Posterior cingulate gyrus (tissue), 11 donors: ENCODE data around the gene PXYLP1.
A peak's percentile ranks its signal among the peaks of the same experiment; 100 is the strongest.
"Not testable (repeated sequence)": the region's sequence is repeated elsewhere in the genome, so short reads cannot be mapped to it uniquely, and the experiment has no call there.

ENCODE experiments used
- DNase-seq, 10 donors: peaks; one replicate each; pipeline versions ENCODE4 v3.0.0 to v3.0.0-alpha.2; 2020 to 2021; ENCODE audit warnings: mixed read lengths in 3 of 10
- intact Hi-C: fragments of 100-400 bp; cut with DNase I; formaldehyde crosslinking; loops from one replicate; pipeline ENCODE4 v1.15.1; 2023

Gene PXYLP1

GRCh38 chr3:141312354-141313092 lies 80.9 kb downstream of the PXYLP1 start:
- intact Hi-C loops, result loop anchor here (5.0 kb wide), 1 partner anchor 50 kb away; no protein-coding TSS in a partner anchor

DNA sequence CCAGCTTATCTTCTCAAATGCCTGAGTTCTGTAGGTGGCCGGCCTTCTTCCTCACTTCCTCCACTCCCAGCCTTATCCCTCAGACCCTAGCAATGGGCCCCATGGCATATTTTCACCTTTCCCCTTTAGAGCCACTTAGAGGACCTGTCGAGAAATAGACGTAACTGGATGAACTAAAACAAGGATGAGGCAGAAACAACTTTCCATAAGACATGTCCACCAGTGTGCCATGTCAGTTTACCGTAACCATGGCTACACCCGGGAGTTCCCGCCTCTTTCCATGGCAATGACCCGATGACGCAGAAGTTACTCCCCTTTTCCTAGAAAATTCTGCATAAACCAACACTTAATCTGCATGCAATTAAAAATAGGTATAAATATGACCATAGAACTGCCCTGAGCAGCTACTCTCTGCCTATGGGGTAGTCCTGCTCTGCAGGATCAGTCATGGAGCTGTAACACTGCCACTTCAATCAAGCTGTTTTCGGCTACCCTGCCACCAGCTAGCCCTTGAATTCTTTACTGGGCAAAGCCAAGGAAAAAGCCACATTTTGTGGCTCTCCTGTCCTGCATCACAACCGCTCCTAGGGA lies 81.6 kb downstream of the PXYLP1 start:
- intact Hi-C loops, result loop anchor here (5.0 kb wide), 1 partner anchor 49 kb away; no protein-coding TSS in a partner anchor
- no peak for DNase-seq

More at GRCh38 chr3:141312354-141313092, 80.9 kb downstream of the PXYLP1 start:
- DNase-seq, result peak in 1 of 10 donors; percentile 68

GRCh38 chr3:141314415-141314814 lies 82.8 kb downstream of the PXYLP1 start:
- intact Hi-C loops, result loop anchor here (5.0 kb wide), 1 partner anchor 48 kb away; no protein-coding TSS in a partner anchor
- not testable (repeated sequence) for DNase-seq

- intact Hi-C loops, result no loop called here
- no peak for DNase-seq
Measured at GRCh38 chr3:141316851-141317250, 85.2 kb downstream of the PXYLP1 start.

DNA sequence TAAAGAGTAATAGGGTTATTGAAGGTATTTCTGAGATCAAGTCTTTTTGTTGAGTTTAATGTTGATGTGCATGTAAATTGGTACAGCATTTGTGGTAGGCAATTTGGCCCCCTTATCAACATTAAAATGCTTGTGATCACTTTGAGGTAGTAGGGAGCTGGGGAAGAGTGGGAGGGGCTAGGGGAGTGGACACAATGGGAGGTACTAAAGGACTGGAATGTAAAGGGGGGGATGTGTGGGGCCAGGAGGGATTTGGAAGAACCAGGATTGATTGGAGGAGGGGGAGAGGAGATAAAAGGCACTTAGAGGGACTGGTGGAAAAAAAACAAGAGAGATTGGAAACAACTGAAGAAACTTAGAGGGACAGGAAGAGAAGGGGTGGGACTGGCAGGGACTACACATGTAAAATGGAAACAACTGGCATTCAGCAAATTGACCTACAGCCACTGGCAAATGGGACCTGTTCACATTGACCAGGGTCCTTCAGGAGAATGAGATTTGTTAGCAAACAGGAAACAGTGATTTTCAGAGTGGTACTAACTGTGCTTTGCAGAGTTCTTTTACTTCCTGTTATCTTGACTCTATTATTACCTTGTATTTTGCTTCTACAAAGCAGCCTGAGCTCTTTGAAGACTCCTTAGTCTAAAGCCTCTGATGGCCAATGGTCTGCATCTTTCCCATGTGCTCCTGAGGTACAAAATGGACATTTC lies 88.9 kb downstream of the PXYLP1 start:
- intact Hi-C loops, result no loop called here
- DNase-seq, result no peak

DNA sequence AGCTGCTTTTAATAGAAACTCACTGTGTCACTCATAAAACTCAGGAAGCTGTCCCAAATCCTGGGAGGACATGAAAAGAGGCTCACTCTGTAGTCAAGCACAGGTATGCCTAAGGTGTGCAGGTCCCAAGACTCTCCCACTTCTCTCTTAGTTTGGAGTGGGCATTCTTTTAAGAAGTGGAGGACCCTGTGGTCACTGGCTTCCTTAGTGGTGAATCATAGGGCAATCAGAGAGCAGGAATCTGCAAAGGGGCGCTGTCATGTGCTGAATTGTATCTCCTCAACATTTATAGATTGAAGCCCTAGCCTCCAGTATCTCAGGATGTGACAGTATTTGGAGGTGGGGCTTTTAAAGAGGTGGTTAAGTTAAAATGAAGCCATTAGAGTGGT lies 89.5 kb downstream of the PXYLP1 start:
- intact Hi-C loops, result no loop called here

GRCh38 chr3:141323936-141324704 lies 92.5 kb downstream of the PXYLP1 start:
- DNase-seq, result no peak
- intact Hi-C loops, result no loop called here

More for the DNA sequence above, 89.5 kb downstream of the PXYLP1 start:
- DNase-seq, result no peak

DNA sequence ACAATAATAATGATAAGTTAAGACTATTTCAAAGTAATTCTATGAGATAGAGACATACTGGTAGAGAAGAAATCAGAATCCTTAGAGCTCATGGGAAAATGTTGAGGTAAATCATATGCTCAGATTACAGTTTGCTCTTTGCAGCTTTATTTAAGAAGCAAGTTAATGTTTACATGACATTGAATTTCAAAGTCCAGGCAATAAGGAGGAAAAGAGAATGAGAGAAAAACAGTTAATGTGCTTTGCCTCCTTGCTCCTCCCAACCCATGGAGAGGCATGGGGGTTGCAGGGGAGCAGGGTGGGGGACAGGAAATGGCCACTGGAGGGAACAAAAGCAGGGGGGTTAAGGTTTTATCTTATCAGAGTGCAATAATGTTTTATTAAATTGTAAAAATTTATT lies 94.5 kb downstream of the PXYLP1 start:
- intact Hi-C loops, result no loop called here
- no peak for DNase-seq

GRCh38 chr3:141326626-141327025 lies 95.0 kb downstream of the PXYLP1 start:
- intact Hi-C loops, result no loop called here
- DNase-seq, result no peak

GRCh38 chr3:141328286-141329166 lies 96.9 kb downstream of the PXYLP1 start:
- intact Hi-C loops, result no loop called here
- DNase-seq, result no peak

DNA sequence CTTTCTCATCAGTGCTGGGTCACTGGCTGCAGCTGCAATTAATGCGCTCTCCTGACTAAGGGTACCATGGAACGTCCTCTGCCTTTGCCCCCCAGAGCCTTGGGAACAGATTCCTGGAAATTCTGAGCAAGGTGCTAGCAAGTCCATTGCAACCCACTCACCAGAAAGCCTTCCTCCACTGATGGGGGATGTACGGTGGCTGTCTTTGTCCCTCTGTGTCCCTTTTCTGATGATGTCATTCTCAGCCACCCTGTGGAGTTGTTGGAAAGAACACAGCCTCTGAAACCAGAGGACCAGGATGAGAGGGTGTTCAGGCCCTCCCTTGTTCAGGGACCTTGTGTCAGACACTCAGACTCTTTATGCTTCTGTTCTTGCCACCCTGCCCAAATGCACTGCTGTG lies 98.6 kb downstream of the PXYLP1 start:
- DNase-seq, result no peak
- intact Hi-C loops, result no loop called here

- intact Hi-C loops, result no loop called here
Measured at GRCh38 chr3:141330718-141331376, 99.2 kb downstream of the PXYLP1 start.

DNA sequence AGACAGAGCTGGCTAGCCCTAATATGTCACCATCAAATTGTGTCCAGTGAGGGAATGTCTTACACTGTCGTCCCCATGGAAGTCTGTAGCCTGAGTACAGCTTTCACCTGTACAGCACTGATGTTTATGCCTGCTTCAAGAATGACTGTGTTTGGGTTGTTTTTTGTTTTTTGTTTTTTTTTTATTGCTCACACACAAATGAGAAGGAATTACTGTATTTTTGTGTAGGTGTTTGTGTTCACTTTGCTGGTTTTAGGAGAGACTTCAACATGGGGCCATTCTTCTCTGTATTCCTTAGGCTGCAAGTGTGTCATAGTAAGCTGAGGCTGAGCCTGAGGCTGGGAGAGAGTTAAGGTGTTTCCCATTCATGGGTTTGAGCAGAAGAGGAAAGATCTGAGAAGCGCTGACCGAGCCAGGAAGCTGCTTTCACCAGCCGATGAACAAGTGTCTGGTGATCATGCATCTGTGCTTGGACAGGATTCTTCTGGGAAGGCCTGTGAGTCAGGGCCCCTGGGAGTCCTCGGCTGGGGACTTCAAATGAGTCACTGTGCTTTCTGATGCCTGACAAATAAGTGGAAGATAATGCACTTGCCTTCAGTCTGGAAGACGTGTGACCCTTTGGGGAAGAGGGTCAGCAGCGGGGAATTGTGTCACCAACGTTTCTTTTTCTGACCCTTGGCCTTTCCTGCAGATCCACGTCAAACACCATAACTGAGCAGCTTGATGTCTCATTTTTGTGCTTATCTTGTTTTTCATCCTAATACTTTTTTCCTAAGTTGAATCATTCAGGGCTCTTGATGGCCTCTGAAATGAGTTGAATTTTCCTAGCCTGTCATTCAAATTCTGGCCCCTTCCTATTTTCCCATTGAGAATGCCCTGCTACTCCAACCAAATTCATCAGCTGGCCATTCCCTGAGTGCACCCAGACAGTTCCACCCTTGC lies 100.0 kb downstream of the PXYLP1 start:
- peak in 2 of 10 donors; percentile 79 to 83 for DNase-seq

More at GRCh38 chr3:141330718-141331376, 99.2 kb downstream of the PXYLP1 start:
- DNase-seq, result no peak

DNA sequence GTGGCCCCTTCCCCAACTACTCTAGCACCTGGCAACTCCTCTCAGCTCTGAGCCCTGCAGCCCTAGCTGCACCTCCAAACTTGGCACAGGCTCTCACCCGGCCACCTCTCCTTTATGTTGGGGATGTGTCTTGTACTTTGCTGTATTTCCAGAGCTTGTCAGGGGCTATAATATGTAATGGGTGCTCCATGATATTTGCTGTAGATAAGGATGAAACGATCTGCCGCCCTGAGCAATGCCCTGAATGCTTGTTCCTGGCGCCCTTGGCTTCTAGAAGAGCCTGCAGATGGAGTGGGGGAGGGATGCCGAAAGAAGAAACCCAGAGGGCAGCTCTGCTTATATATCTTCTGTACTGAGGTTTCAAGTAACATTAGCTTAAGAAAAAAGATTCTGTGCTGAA lies 100.8 kb downstream of the PXYLP1 start:
- no peak for DNase-seq
- intact Hi-C loops, result no loop called here

More for the DNA sequence above, 100.0 kb downstream of the PXYLP1 start:
- intact Hi-C loops, result no loop called here

DNA sequence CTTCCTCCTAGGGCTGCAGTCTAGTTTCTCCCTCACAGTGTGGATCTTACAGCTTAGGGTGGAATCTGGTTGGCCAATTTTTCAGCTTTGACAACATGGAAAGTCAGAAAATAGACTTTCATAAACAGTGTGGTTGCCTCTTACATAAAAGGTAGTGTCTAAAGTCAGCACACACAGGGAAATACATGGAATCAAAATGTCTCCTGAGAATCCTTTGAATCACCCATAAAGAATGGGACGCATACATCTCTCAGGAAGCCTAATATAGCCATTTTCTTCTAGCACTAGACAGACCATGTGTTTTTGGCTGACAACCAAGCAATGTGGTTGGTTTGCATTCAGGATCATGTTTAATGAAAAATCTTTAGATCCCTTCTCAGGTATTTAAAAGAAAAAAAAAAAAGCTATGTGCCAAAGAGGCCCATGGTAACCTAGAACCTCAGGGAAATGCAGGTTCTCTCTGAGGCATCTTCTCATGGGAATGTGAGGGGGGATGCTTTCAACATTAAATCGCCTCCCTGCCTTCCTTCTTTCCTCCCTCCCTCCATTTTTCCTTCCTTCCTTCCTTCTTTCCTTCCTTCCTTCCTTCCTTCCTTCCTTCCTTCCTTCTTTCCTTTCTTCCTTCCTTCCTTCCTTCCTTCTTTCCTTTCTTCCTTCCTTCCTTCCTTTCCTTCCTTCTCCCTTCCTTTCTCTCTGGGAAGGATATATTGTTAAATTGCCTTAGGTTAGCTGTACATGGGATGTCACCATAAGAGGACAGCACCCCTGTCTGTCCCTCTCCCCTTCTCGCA lies 102.4 kb downstream of the PXYLP1 start:
- intact Hi-C loops, result no loop called here
- DNase-seq, result no peak

- DNase-seq, result no peak
- intact Hi-C loops, result no loop called here
Measured at GRCh38 chr3:141334627-141335250, 103.1 kb downstream of the PXYLP1 start.
